Muscle of arm (tissue), 12 donors: ENCODE data around the gene RYR1. TPM values are rescaled to one million over a fixed set of nuclear protein-coding genes. Genes with fewer than 3 reads are reported as not detected.
A peak's percentile ranks its signal among the peaks of the same experiment; 100 is the strongest.
"Not testable (repeated sequence)": the region's sequence is repeated elsewhere in the genome, so short reads cannot be mapped to it uniquely, and the experiment has no call there.

Source experiments
- DNase-seq: peaks from one replicate; pipeline ENCODE4 v3.0.0-alpha.2; 2013
- polyA plus RNA-seq, 12 donors: library from polyadenylated mRNA; unstranded; fragments of 120-200 nt; gene quantifications; one replicate each; pipeline ENCODE4 v1.2.1, GENCODE V29; 2013; ENCODE audit not compliant: insufficient read length in 12 of 12

RYR1 gene
- polyA plus RNA-seq, 12 donors: 205 to 659 (median 555) TPM

GRCh38 chr19:38559428-38560401 lies 126.2 kb downstream of the RYR1 start:
- no peak for DNase-seq

- DNase-seq: no peak
These were observed 127.6 kb downstream of the RYR1 start for GRCh38 chr19:38561053-38561606.

GRCh38 chr19:38561658-38562057 lies 128.2 kb downstream of the RYR1 start:
- no peak for DNase-seq

- DNase-seq: no peak
These were observed 128.6 kb downstream of the RYR1 start for GRCh38 chr19:38562096-38562495.

GRCh38 chr19:38563475-38563874 lies 130.0 kb downstream of the RYR1 start:
- DNase-seq: no peak

- no peak for DNase-seq
These were observed 131.6 kb downstream of the RYR1 start for GRCh38 chr19:38564981-38565690.

GRCh38 chr19:38565691-38566105 lies 132.2 kb downstream of the RYR1 start:
- DNase-seq: no peak

GRCh38 chr19:38569368-38569983 lies 136.0 kb downstream of the RYR1 start:
- DNase-seq: no peak

- no peak for DNase-seq
These were observed 138.2 kb downstream of the RYR1 start for GRCh38 chr19:38571682-38572081.

GRCh38 chr19:38577826-38578225 lies 144.3 kb downstream of the RYR1 start:
- no peak for DNase-seq

- not testable (repeated sequence) for DNase-seq
These were observed 145.8 kb downstream of the RYR1 start for GRCh38 chr19:38579304-38579703.

GRCh38 chr19:38580080-38580479 lies 146.6 kb downstream of the RYR1 start:
- DNase-seq: no peak

GRCh38 chr19:38583219-38583984 lies 149.9 kb downstream of the RYR1 start:
- DNase-seq: no peak

GRCh38 chr19:38583985-38584305 lies 150.5 kb downstream of the RYR1 start:
- no peak for DNase-seq

- no peak for DNase-seq
These were observed 154.1 kb downstream of the RYR1 start for GRCh38 chr19:38587562-38587961.

- no peak for DNase-seq
These were observed 154.6 kb downstream of the RYR1 start for GRCh38 chr19:38588041-38588440.

GRCh38 chr19:38592940-38593339 lies 159.4 kb downstream of the RYR1 start:
- DNase-seq: no peak

- DNase-seq: peak; percentile 10
These were observed 162.8 kb downstream of the RYR1 start for GRCh38 chr19:38596057-38596981.

- DNase-seq: no peak
These were observed 163.6 kb downstream of the RYR1 start for GRCh38 chr19:38597075-38597474.

GRCh38 chr19:38599722-38600121 lies 166.2 kb downstream of the RYR1 start:
- no peak for DNase-seq
